Adipose tissue (tissue), 3 donors: ENCODE measurements around the gene CMIP. TPM values are rescaled to one million over a fixed set of nuclear protein-coding genes. Genes with fewer than 3 reads are reported as not detected.

Experiments used
- H3K27ac ChIP-seq: one replicate; pipeline ENCODE4 v1.5.1; 2013; ENCODE audit warnings: low read depth, low read length
- WGBS, 3 donors: extraction: QIAGEN DNeasy Blood & Tissue Kit; methylation state at CpG; one replicate each; pipeline ENCODE4 v1.1.7; 2013; 5-methylcytosine and 5-hydroxymethylcytosine counted together
- polyA plus RNA-seq, 3 donors: library from polyadenylated mRNA; stranded (reverse); fragments of 200-250 nt; gene quantifications; one replicate each; pipeline ENCODE4 v1.2.3, GENCODE V29; 2013
- donor health status: healthy with polysubstance abuse.
- donor health status: Bipolar disorder and iron deficiency.
- donor health status: healthy.

Gene CMIP
- polyA plus RNA-seq, 3 donors: 9.2 to 22.9 (median 13.3) TPM

DNA sequence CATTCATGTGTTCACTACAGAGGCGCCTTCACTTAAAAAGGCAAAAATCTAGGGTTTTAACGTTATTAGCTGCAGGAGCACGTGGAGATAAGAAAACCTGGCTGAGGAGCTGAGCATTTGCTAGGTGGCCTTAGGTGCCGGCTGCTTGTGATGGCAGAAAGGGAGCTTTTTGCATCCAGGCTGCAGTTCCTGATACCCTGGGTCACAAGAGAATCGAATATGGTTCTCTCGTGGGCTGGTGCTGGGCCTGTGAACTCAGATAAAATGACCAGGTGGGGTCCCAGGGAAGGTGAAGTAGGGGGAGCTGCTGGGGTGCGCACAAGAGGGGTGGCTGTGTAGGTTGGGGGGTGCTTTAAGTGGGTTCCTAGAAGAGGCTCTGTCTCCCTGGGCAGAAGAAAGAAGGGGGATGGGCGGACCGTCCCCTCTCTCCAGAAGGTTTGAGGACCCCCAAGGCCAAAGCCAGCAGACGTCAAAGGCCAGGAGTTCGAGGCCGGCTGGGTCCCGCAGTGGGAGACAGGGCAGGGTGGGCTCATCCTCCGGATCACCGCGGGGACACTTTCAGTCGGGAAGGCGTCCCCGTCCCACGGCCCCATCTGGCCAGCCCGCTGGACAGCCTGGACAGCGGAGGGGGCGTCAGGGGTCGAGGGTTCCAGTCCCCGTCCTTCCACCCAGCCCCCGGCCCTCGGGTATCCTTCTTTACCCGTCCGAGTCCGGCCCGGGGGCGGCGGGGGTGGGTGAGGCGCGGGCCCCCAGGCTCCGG, 740 bp upstream of the CMIP start:
- no peak overlapping the region for H3K27ac ChIP-seq
- WGBS, 3 donors: 14 to 17% (median 16%) methylated on average over 28 to 36 of the region's 36 CpGs

DNA sequence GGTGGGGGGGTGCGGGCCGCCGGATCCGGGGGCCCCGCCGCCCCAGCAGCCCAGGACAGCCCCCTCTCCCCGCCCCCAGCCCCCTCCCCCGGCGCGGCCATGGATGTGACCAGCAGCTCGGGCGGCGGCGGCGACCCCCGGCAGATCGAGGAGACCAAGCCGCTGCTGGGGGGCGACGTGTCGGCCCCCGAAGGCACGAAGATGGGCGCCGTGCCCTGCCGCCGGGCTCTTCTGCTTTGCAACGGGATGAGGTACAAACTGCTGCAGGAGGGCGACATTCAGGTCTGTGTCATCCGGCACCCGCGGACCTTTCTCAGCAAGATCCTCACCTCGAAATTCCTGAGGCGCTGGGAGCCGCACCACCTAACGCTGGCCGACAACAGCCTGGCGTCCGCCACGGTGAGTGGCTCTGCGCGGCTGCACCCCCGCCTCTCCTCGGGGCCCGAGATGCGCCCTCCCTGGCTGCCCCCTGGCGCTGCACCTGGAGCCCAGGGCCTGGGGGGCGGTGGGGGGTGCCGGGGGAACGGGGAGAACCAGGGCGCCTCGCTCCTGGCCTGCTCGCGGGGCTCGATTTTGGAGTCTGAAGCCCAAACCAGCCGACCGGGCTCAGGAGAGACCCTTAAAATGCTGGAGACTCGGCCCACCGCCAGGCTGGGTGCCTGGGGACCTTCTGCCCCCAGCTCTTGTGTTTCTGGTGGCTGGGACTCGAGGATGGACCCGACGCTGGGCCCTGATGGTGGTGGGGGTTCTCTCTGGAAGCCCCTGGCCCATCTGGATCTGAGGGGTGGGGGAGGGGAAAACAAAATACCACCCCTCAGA, 744 bp downstream of the CMIP start:
- 0 to 2% (median 0%) methylated on average over 50 to 62 of the region's 62 CpGs for WGBS, 3 donors
- H3K27ac ChIP-seq: peak overlapping the region; percentile 46

DNA sequence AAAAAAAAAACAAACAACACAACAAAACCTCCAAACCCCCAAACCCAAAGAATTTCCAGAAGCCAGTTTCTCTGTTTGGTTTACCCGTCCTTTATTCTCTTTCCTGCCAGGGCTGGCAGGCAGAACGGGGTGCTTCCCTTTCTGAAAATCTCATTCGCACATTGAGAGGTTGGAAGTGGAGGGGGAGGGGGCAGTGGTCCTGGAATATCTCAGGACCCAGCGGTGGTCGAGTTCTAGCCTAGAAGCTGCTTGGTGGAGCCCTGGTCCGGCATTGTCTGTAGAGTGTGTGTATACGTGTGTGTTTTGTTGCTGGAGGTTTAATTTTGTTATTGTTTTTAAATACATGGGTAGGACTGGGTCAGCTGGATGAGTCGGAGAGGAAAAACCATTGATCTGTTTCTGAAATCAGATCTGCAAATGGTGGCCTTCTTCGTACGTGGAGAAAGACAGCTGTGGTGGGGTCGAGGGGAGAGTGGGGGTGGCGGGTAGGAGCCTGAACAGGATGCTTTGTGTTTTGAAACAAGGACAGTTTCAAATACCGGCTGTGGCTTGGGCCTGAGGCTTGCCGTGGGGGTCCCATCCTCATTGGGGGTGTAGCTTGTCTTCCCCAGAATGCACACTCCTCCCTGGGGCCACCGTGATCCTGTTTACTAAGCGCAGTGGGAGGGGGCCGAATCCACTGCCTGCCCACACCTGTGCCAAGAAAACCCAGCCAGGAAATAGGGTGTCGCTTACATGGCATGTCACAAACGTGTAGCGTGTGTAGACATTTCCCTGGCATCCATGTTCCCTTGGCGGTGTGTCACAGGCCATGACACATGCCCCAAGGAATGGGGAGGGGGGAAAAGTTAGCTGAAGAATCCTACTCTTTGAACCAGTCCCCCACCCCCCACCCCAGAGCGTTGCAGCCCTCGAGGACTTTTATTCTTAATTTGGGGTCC, 1.6 kb downstream of the CMIP start:
- H3K27ac ChIP-seq: no peak overlapping the region
- 6 to 11% (median 6%) methylated on average over 23 of the region's 23 CpGs for WGBS, 3 donors

DNA sequence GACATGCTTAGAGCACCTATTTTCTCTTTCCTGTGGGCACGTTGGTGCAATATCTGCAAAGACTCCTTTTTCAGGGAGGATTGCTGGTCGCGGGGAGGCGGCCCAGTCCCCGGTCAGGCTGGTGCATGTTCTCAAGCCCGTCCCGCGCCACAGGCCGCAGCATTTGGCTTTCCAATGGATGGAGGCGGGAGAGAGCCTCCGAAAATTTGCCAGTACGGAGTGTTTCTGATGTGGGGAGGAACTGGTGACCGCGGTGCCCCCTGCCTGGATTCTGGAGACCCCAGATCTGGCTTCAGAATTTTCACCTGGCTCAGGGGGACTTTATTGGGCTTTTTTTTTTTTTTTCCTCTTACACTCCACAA, 2.3 kb downstream of the CMIP start:
- WGBS, 3 donors: 30 to 43% (median 41%) methylated on average over 14 of the region's 14 CpGs
- no peak overlapping the region for H3K27ac ChIP-seq

DNA sequence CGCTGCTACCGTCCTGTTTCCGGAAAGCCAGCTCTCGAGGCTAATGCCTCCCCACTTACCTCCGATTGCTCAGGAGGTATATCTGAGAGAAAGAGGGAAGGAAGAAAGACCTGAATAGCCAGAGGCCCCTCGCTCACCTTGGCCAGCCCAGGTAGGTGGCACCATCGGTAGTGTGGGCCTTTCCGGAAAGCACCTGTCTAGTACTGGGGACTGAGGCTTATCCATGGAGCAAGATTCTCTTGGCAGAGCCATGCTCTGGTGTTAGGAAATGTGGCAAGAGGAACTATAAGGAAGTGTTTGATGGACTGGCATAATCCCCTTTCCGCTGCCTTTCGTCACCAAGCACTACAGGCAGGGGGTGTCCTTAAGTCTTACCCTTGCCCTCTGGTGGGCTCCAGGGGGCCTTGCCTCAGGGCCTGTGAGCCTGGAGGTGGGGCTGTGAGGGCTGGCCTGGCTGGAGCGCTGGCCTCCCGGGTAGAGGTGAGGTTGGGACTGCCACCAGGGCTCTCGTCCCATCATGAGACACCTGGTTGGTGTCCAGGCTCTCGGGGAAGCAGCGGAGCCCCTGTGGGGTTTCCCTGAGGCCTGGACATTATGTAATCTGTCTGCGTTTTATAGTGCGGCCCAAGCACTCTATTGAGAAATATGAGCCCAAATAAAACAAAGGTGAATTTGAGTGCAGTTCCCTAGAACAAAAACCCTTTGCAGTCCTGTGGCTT, 2.9 kb downstream of the CMIP start:
- H3K27ac ChIP-seq: no peak overlapping the region
- 44 to 49% (median 45%) methylated on average over 17 of the region's 17 CpGs for WGBS, 3 donors

DNA sequence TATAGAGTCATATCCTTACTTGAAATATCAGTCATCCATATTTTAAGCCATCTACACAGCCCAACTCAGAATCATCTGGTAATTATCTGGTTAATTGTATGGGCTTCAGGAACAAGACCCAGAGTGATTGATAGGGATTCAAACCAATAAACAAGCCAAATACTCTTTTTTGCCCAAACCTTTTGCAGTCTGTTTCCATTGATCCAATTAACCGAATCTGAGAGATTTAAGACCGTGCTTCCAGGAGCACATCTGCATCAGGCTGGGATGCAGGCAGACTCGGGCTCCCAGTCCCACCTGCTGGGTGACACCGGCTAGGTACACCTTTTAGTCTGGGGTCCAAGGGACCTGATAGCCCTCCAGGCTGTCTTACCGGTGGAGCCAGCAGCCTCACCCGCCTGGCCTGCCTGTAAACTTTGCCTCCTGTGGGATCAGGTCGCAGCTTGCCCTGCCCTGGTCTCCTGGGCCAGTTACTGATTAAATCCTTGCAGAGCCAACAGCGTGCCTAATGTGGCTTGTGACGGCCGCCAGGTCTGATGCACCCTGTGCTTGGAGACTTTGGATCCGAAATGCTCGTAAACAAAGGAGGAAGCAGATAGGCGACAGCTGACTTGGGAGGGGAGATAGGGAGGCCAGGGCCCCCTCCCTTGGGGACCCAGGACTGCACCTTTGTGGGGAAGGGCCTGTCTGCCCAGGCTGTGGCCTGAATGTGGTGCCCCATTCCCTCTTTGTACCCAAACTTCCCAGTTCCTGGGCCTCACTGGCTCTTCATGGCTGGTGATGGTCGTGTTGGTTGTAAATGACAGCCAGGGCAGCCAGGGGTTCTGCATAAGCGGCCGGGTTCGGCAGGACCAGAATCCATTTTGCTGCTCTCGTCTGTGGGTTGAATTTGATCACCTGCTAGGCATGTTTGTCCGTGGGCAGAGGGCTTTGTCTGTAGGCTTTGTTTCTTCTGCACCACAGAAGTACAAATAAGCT, 3.8 kb downstream of the CMIP start:
- no peak overlapping the region for H3K27ac ChIP-seq
- 32 to 75% (median 72%) methylated on average over 19 of the region's 19 CpGs for WGBS, 3 donors

- H3K27ac ChIP-seq: no peak overlapping the region
- WGBS, 3 donors: 93 to 98% (median 93%) methylated on average over 2 of the region's 2 CpGs
Measured at GRCh38 chr16:81449241-81449640, 4.6 kb downstream of the CMIP start.

DNA sequence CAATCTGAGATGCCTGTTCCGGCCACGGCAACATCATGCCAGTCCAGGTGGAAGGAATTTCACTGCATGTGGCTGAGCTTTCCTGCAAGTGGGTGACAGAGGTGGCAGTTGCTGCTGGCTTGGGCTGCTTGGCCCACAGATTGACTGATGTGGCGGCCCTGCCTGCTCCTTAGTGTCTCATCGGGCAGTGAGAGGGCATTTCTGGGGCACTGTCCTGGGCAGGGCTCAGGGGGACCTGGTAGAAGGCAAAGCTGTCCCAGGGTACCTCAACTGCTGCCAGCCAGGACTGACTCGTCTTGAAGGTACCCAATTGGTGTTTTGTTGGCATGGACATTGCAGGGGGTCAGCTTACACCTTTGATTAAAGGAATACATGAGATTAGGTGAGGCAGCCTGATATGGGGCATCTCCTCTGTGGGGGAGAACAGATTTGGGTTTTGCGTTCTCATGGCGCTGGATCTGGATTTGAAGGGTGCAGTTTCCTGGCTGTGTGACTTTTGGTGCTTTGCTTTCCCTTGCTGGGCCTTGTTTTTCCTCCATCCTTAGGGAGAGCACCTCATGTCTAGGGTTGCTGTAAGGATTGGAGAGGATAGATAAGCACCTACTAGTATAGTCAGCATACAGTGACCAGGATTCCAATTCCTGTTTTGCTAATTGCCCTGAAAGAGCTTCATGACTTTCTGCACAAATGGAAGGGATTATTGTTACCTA, 5.4 kb downstream of the CMIP start:
- WGBS, 3 donors: 78 to 95% (median 90%) methylated on average over 7 of the region's 7 CpGs
- H3K27ac ChIP-seq: no peak overlapping the region

DNA sequence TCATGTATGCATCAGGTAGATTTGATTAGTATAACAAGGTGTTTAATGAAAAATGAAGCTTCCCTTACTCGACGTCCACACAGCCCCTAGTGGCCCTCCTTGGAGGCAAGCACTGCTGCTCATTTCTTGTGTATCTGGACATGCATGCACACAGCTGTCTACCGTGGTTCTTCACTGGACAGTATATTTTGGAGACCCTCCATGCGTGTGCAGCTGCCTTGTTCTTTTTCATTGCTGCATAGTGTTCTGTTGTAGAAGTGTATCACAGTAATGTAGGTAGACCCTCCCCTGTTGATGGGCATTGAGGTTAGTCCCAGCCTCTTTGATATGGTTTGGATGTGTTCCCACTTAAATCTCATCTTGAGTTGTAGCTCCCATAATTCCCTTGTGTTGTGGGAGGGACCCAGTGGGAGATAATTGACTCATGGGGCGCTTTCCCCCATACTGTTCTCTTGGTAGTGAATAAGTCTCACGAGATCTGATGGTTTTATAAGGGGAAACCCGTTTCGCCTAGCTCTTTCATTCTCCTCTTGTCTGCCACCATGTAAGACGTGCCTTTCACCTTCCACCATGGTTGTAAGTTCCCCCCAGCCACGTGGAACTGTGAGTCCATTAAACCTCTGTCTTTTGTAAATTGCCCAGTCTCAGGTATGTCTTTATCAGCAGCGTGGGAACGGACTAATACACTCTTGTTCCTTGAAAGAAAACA, 6.3 kb downstream of the CMIP start:
- WGBS, 3 donors: 83 to 91% (median 91%) methylated on average over 12 of the region's 12 CpGs
- H3K27ac ChIP-seq: no peak overlapping the region

- no peak overlapping the region for H3K27ac ChIP-seq
- 51 to 53% (median 52%) methylated on average over 20 of the region's 20 CpGs for WGBS, 3 donors
Measured at GRCh38 chr16:81451753-81452680, 7.4 kb downstream of the CMIP start.

GRCh38 chr16:81453091-81453728, 8.6 kb downstream of the CMIP start:
- WGBS, 3 donors: 64 to 75% (median 75%) methylated on average over 14 of the region's 14 CpGs
- H3K27ac ChIP-seq: no peak overlapping the region

DNA sequence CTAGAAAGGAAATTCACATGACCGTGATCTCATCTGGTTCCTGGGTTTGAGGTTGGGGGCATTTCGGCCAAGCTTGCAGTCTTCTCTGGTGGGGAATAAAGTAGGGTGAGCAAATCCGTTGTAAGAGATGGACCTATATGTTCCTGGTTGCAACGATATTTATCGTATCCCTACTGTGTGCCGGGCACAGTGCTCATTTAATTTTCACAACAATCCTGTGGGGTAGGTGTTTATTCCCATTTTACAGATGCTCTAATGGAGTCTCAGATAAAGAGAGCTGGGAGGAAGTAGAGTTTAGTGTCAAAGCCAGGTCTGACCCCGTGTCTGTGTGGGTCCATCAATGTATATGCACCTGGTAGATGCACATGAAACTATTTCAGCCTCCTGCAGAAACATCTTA, 9.4 kb downstream of the CMIP start:
- no peak overlapping the region for H3K27ac ChIP-seq
- 80 to 92% (median 88%) methylated on average over 7 of the region's 7 CpGs for WGBS, 3 donors

DNA sequence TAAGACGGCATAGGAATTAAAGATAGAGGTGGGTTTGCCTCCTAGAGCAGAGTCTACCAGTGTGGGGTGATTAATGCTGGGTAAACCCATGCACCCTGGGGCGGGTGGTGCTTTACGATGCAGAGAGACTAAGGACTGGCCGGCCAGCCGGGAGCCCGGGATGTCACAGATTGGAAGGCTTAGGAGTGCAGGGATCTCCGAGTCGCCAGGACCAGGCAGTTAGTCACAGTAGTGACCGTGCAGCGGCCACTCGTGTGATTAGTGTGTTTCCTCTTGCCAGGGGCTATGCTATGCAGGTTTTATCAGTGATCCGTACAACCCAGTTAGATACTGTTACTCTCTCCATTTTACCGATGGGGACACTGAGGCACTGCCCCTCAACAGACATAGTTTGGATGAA, 10.4 kb downstream of the CMIP start:
- 94 to 98% (median 96%) methylated on average over 13 of the region's 13 CpGs for WGBS, 3 donors

DNA sequence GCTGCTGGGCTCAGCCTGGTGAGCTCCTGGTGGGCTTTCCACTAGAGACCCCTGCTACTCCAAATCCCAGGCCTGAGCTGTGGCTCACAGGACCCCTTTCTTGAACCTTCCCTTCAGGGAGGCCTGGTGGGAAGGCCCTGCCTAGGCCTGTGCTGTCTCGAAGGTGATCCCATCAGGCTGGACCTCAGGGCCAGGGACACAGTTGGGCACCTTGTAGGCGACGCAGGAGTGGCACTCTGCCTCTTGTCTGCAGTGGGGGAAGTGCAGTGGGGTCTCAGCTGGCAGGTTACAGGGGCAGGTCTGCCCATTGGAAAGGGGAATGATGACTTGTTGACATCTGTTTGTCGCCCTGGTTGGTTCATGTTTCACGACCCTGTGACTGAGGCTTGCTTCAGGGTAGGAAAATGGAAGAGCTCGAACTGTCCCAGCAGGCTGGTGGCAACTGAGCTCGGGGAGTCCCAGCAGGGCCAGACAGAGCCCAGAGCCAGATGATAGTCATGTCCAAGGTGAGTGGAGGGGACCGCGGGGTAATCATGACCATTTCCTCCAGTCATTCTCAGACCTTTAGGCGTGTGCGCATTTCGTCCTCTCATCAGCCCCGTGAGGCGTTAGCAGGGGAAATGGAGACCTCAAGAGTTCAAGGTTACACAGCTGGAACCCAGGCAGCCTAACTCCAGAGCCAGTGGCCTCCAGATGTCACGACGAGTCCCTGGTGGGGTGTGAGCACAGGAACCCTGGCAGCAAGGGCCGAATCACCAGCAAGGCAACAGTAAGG, 11.3 kb downstream of the CMIP start:
- WGBS, 3 donors: 77 to 87% (median 78%) methylated on average over 17 of the region's 17 CpGs
- H3K27ac ChIP-seq: no peak overlapping the region

More for the DNA sequence above, 10.4 kb downstream of the CMIP start:
- H3K27ac ChIP-seq: no peak overlapping the region
